HG03103 (cell line): ENCODE measurements around the gene SSNA1.

Experiments
- ATAC-seq: cut with Tn5 transposase; IDR thresholded peaks from one replicate; pipeline ENCODE4 v1.9.1; 2021; ENCODE audit warnings: low read depth; ENCODE audit not compliant: unreplicated experiment

Gene SSNA1

DNA sequence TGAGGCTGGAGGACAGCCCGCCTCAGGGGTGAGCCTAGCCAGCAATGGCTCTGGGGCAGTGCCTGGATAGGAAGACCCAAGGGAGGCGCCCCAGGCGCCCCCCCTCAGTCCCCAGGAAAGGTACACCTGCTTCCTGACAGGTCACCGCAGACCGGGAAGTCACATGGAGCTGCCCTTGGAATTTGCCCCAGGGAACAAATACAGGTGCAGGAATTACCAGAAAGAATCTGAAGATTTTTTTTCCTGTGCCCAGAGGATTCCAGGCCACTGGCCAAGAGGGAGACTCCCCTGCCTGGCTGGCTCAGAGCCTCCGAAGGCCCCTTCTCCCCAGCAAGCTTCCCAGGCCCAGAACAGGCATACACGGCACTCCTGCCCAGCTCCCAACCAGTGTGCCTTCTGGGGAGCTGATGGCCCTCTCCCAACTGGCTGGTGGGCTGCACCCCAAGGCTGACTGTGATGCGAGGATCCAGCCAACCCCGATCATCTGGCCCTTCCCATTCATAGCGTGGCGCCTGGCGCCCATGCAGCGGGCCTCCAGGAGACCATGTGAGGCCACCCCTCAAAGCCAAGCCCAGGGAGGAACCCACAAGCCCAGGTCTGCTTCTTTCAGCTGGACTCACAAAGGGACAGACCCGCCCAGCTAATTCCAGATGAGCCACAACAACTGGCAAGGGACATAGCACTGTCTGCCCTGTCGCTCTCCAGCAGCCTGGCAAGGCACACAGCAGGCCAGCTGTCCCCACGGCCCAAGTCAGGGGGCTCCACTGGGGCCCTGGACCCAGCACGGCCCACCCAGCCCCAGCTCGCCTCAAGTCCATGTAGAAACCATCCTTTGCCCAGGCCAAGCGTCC lies 9.8 kb downstream of the SSNA1 start:
- ATAC-seq, result no peak

DNA sequence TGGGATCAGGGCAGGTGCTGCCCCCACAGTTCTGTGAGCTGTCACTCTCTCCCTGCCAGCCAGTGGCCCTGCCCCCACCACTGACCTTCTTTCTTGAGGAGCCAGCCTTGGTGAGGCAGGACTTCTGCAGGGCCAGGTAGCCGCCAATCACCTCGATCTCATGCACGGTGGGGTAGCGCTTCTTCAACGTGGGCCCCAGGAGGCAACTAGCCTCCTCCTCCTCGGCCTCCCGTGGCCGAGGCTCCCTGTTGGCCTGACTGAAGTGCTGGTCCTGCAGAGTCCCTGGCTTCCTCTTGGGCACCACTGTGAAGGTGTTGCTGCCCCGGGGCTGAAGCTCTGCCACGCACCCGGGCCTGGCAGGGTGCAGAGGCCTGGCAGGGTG lies 10.4 kb downstream of the SSNA1 start:
- ATAC-seq, result no peak

- ATAC-seq, result no peak
These were observed 11.1 kb downstream of the SSNA1 start for GRCh38 chr9:137199411-137200121.

GRCh38 chr9:137200311-137201204 lies 12.1 kb downstream of the SSNA1 start, which contains the start of gene TPRN:
TPRN (minus strand) TSS chr9:137200741; CDS start chr9:137200711, 30 bp downstream.
- ATAC-seq, result peak; percentile 81

- ATAC-seq, result no peak
These were observed 12.9 kb downstream of the SSNA1 start for GRCh38 chr9:137201205-137201868.

- no peak for ATAC-seq
These were observed 14.5 kb downstream of the SSNA1 start for GRCh38 chr9:137202966-137203365.

GRCh38 chr9:137204731-137205125 lies 16.3 kb downstream of the SSNA1 start:
- ATAC-seq, result no peak

DNA sequence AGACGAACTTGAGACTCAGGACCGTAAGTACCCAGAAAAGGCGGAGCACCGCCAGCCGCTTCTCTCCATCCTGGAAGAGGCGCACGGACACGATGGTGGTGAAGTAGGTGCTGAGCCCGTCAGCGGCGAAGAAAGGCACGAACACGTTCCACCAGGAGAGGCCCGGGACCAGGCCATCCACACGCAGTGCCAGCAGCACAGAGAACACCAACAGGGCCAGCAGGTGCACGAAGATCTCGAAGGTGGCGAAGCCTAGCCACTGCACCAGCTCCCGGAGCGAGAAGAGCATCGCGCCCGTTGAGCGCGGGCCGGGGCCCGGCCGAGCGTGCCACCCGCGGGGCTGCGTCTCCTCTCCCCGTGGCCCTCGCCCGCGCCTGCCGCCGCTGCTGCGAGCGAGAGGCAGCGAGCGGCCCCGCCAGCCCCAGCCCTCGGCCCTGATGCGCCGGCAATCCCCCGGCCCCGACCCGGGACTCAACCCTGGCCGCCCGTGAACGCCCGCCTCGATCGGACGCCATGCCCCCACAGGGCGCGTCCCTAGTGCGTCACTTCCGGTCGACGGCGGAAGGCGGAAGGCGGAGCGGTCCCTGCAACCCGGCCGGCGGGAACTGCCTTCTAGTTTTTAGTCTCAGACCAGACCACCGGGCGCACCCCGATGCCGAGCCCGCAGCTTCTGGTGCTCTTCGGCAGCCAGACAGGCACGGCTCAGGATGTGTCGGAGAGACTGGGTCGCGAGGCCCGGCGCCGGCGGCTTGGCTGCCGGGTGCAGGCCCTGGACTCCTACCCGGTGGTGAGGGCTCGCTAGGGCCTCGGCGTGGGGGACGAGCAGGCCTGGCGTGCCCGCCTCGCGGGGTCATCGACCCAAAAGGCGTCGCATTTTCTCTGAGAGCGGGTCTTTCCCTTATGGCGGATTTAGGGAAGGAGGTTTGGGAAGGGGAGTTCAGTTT lies 16.9 kb downstream of the SSNA1 start, which contains the start of the genes NDOR1 and TMEM203:
TSS of gene NDOR1 (plus strand) at position 575 of the 944 bp plus-strand sequence. CDS start at position 653, 78 bp downstream.
TSS of gene TMEM203 (minus strand) at position 523 of the 944 bp plus-strand sequence. CDS start at position 289, 234 bp downstream.
- no peak for ATAC-seq

GRCh38 chr9:137206602-137207001 lies 18.1 kb downstream of the SSNA1 start:
- no peak for ATAC-seq

DNA sequence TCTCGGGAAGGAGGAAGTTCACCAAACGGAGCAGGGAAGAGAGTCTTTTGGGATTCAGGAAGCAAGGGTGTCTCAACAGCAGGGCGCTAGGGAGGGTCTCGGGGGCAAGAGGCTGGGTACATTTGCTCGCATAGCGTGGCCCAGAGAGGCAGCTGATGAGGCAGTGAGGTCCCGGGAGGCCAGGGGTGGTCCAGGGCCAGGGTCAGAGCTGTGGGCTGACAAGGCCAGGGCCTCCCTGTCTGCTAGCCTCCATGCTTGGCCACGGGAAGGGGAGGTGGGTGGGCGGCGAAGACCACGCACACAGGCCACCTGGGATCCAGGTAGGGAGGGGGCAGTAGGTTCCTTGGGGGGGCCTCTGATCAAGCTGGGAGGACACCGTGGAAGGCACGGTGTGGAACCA lies 23.1 kb downstream of the SSNA1 start:
- no peak for ATAC-seq

DNA sequence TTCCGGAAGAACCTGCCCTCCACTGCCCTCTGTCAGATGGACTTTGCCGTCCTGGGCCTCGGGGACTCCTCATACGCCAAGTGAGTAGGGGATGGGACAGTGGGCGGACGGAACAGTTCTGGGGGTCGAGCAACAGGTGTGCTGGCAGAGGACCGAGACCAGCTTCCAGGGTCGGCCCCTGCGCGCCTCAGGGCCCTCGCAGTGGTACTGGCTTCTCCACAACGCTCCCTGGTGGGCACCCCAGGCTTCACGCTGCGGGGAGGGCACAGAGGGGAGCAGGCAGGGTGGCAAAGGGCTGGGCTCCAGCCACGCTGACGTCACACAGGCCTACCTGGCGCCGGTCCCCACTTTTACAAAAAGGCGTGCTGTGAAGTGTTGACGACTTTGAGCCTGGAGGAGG lies 24.0 kb downstream of the SSNA1 start:
- no peak for ATAC-seq

- ATAC-seq, result no peak
These were observed 24.9 kb downstream of the SSNA1 start for GRCh38 chr9:137213160-137214060.

DNA sequence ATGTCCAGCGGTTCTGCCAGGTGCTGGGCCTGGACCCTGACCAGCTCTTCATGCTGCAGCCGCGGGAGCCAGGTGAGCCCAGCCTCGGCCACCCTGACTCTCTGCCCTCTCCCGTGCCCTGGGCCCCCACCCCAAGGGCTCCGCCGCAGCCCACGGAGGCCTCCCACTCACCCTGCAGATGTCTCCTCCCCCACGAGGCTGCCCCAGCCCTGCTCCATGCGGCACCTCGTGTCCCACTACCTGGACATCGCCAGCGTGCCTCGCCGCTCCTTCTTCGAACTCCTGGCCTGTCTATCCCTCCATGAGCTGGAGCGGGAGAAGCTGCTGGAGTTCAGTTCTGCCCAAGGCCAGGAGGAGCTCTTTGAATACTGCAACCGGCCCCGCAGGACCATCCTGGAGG lies 26.1 kb downstream of the SSNA1 start:
- ATAC-seq, result no peak

DNA sequence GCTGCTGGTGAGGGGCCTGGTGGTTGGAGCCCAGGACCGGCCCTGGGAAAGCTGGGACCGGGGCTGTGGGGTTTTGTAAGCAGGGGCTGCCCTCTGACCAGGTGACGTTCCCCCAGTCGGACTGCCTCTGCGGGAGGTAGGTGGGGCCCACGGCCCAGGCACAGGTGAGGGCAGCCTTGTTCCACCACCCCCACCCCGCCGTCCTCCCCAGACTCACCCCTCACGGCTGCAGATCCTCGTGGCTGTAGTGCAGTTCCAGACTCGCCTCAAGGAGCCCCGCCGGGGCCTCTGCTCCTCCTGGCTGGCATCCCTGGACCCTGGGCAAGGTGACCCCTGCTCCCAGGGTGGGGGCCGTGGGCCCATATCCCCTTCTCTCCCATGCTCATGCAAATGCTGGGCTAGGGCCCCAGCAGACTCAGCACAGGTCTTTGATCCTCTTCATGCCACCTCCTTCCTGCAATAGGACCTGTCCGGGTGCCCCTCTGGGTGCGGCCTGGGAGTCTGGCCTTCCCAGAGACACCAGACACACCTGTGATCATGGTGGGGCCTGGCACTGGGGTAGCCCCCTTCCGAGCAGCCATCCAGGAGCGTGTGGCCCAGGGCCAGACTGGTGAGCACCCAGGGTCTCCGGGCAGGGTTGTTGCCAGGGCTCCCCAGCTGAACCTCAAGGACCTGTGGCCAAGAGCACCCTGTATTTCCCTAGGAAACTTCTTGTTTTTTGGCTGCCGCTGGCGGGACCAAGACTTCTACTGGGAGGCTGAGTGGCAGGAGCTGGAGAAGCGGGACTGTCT lies 26.9 kb downstream of the SSNA1 start:
- no peak for ATAC-seq

DNA sequence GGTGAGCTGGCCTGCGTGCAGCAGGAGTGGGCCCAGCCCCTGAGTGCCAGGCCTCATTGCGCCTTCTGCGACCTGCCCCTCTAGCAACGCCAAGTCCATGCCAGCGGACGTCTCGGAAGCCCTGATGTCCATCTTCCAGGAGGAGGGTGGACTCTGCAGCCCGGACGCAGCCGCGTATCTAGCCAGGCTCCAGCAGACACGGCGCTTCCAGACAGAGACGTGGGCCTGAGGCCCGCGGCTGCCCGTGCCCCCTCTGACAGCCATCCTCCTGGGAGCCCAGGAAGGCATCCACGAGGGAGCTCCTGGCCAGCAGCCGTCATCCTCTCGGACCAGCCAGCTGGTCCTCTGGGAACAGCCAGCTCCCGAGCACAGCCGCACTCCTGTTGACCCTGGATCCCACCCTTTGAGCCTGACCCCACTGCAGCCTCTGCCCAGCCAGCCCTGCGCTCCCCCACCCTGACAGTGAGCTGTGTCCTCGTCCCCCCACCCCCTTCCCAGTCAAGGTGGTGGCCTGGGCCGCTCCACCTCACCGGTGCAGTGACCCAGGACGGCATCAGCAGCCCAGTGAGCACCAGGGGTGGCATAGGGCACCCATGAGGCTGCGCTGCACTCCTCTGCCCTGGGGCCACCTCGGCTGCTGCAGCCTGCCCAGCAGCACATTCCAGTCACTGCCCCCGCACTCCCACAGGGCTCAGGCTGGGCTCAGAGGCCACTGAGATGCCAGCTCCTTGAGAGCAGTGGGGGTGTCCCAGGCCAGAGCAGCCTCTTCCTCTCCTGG lies 27.9 kb downstream of the SSNA1 start:
- ATAC-seq, result no peak
